Esophagus squamous epithelium (tissue), 5 donors: ENCODE data around the gene TRPM8. TPM values are rescaled to one million over a fixed set of nuclear protein-coding genes. Genes with fewer than 3 reads are reported as not detected.

Experiments
- DNase-seq: peaks from one replicate; lab custom pipeline; 2025; lab: John Stamatoyannopoulos, UW
- H3K27ac ChIP-seq, 4 donors: fragments of 200-600 bp; sonication (generic); one replicate each; pipeline ENCODE4 v1.5.1; 2016 to 2019; ENCODE audit warnings: mild to moderate bottlenecking in 1 of 4
- H3K27me3 ChIP-seq, 4 donors: fragments of 200-600 bp; sonication (generic); 1 replicate in 3 of 4; 2 replicates in 1 of 4; pipeline versions ENCODE4 v1.5.1 to v1.6.0; 2017 to 2021; ENCODE audit warnings: antibody characterized with exemption in 1 of 4
- H3K36me3 ChIP-seq, 3 donors: fragments of 200-600 bp; sonication (generic); one replicate each; pipeline ENCODE4 v1.5.1; 2016 to 2019
- H3K4me1 ChIP-seq, 3 donors: fragments of 200-600 bp; sonication (generic); one replicate each; pipeline ENCODE4 v1.5.1; 2017 to 2019
- H3K4me3 ChIP-seq, 4 donors: fragments of 200-600 bp; sonication (generic); 1 replicate in 3 of 4; 2 replicates in 1 of 4; pipeline ENCODE4 v1.5.1; 2016 to 2019; ENCODE audit warnings: mild to moderate bottlenecking in 2 of 4, moderate library complexity in 1 of 4
- H3K9me3 ChIP-seq, 3 donors: fragments of 200-600 bp; sonication (generic); one replicate each; pipeline ENCODE4 v1.5.1; 2016 to 2019
- CTCF ChIP-seq, 6 experiments: fragments of 450-650 bp in 4 of 6; fragments of 200-600 bp in 2 of 6; sonication (generic) in 2 of 6; IDR thresholded peaks; one replicate each; pipeline ENCODE4 v1.5.1; 2016 to 2019; ENCODE audit warnings: antibody characterized with exemption in 6 of 6, mild to moderate bottlenecking in 4 of 6, moderate library complexity in 4 of 6
- POLR2A ChIP-seq, 4 donors: fragments of 450-650 bp; IDR thresholded peaks; one replicate each; pipeline ENCODE4 v1.6.1; 2017; ENCODE audit warnings: antibody characterized with exemption in 4 of 4, mild to moderate bottlenecking in 4 of 4, moderate library complexity in 3 of 4
- WGBS, 2 donors: methylation state at CpG; one replicate each; pipeline ENCODE4 v1.1.5; 2018; 5-methylcytosine and 5-hydroxymethylcytosine counted together
- intact Hi-C: fragments of 100-400 bp; cut with DNase I; formaldehyde crosslinking; loops from one replicate; pipeline ENCODE4 v1.15.0; 2022
- total RNA-seq, 4 donors: library from RNA; depleted of rRNA; stranded (reverse); fragments of >200 nt; gene quantifications; one replicate each; pipeline ENCODE4 v1.1.0, GENCODE V29; 2016
- donor health status: DM: yes; HTN: yes; CAD: no.

Gene TRPM8
- total RNA-seq, 4 donors from 2014 or later = not detected

- no peak overlapping the region for H3K4me3 ChIP-seq
- no peaks in the 10 kb centered on the region for H3K36me3 ChIP-seq
- H3K4me1 ChIP-seq = peaks cover 0 to 23% (median 4%) of the 10 kb centered on the region in 3 donors
- WGBS, 2 donors = 66 to 68% methylated on average over 4 of the region's 4 CpGs
- H3K27ac ChIP-seq = no peak overlapping the region
- peaks cover 0 to 11% (median 0%) of the 10 kb centered on the region in 3 donors for H3K9me3 ChIP-seq
- intact Hi-C loops = no loop called here
- DNase-seq = no peak
- no peak for TF ChIP-seq CTCF (IDR thresholded peaks at IDR 0.05)
- TF ChIP-seq POLR2A (IDR thresholded peaks at IDR 0.05) = no peak
- H3K27me3 ChIP-seq = peaks cover 0 to 31% (median 0%) of the 10 kb centered on the region in 4 donors
These were observed 112.1 kb downstream of the TRPM8 start for GRCh38 chr2:234029150-234029733.

GRCh38 chr2:234031207-234031606, 114.0 kb downstream of the TRPM8 start:
- intact Hi-C loops = no loop called here
- peaks cover 0 to 6% (median 0%) of the 10 kb centered on the region in 3 donors for H3K4me1 ChIP-seq
- DNase-seq = no peak
- WGBS, 2 donors = 23 to 50% methylated on average over 1 to 2 of the region's 2 CpGs
- peaks cover 0 to 39% (median 0%) of the 10 kb centered on the region in 4 donors for H3K27me3 ChIP-seq
- peaks cover 0 to 12% (median 0%) of the 10 kb centered on the region in 3 donors for H3K9me3 ChIP-seq
- no peaks in the 10 kb centered on the region for H3K36me3 ChIP-seq
- no peak for TF ChIP-seq POLR2A (IDR thresholded peaks at IDR 0.05)
- TF ChIP-seq CTCF (IDR thresholded peaks at IDR 0.05) = no peak
- no peak overlapping the region for H3K4me3 ChIP-seq
- no peak overlapping the region for H3K27ac ChIP-seq

DNA sequence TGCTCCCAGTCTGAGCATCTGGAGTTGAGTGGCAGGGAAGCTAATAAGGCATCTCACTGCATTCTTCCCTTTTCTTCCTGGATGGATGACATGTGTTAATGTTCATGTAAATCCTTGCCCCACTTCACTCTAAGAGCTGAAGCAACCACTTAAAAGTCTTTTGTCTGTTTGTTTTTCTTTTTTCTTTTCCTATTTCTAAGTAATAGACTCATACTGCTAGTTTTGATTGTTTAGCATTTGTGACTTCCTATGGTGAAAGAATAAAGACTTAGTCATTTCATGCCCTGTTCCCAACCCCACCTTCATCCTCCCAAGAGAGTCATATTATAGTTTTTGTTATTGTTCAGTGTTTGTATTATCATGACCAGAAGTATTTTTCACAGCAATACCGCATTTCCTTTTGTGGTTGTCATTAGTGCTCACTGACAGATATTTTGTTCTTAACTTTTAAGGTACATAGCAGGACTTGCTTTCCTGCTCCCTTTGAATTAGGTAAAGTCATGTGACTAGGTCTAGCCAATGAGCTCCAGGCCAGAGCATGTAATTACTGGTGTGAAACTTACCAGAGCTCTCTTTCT, 115.2 kb downstream of the TRPM8 start:
- Histone ChIP-seq H3K9me3 (peaks cover 0 to 16% (median 0%) of the 10 kb centered on the region in 3 donors), H3K4me1 (no peaks in the 10 kb centered on the region), H3K27me3 (peaks cover 0 to 35% (median 0%) of the 10 kb centered on the region in 4 donors), H3K27ac (peak overlapping the region in 2 of 4 donors; percentile 23 to 62), H3K4me3 (no peak overlapping the region), H3K36me3 (no peaks in the 10 kb centered on the region)
- DNase-seq = no peak
- TF ChIP-seq CTCF (IDR thresholded peaks at IDR 0.05) (no peak), POLR2A (IDR thresholded peaks at IDR 0.05) (no peak)
- intact Hi-C loops = no loop called here
- whole genome bisulfite sequencing, 2 donors = 53 to 80% methylated on average over 1 of the region's 1 CpG

DNA sequence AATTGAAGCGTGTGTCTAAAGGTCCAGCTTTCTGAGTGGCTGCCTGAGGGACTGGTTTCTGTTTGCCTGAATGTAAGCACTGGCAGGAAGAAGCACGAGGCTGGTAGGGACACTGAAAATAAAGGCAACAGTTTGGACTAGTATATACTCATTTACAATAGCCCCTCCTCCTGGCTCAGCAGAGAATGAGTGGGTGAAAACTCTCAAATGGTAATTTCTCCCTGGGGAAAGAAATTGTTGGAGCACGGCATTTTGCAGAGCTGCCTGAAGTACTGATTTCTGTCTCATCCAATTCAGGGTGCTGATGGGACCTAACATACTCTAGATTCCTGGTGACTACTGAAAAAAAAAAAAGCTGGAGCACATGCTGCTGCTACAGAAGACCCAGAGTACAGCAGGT, 116.0 kb downstream of the TRPM8 start:
- intact Hi-C loops = no loop called here

More for the DNA sequence above, 116.0 kb downstream of the TRPM8 start:
- Histone ChIP-seq H3K4me3 (no peak overlapping the region), H3K9me3 (peaks cover 0 to 16% (median 0%) of the 10 kb centered on the region in 3 donors), H3K27ac (peak overlapping the region in 2 of 4 donors; percentile 6 to 62), H3K27me3 (peaks cover 0 to 31% (median 0%) of the 10 kb centered on the region in 4 donors), H3K4me1 (no peaks in the 10 kb centered on the region), H3K36me3 (no peaks in the 10 kb centered on the region)
- TF ChIP-seq POLR2A (IDR thresholded peaks at IDR 0.05) = no peak
- TF ChIP-seq CTCF (IDR thresholded peaks at IDR 0.05) = no peak
- WGBS, 2 donors = 60 to 68% methylated on average over 3 of the region's 3 CpGs
- no peak for DNase-seq
